Measurements from ENCODE around the gene SAMD4A.

The SAMD4A gene

GRCh38 chr14:54637270-54638134, 70.6 kb downstream of the SAMD4A start:
- DNase-seq: no peak

- DNase-seq: peak; percentile 87
These were observed 71.2 kb downstream of the SAMD4A start for GRCh38 chr14:54638135-54638446.

GRCh38 chr14:54639611-54640010, 72.7 kb downstream of the SAMD4A start:
- DNase-seq: peak; percentile 45

- no peak for DNase-seq
These were observed 73.6 kb downstream of the SAMD4A start for GRCh38 chr14:54640506-54640905.

- DNase-seq: no peak
These were observed 75.2 kb downstream of the SAMD4A start for GRCh38 chr14:54642121-54642520.

- peak; percentile 54 for DNase-seq
These were observed 76.1 kb downstream of the SAMD4A start for GRCh38 chr14:54642801-54643695.

GRCh38 chr14:54643696-54644176, 76.8 kb downstream of the SAMD4A start:
- DNase-seq: no peak

GRCh38 chr14:54645639-54646038, 78.7 kb downstream of the SAMD4A start:
- no peak for DNase-seq

GRCh38 chr14:54646626-54647025, 79.7 kb downstream of the SAMD4A start:
- DNase-seq: peak; percentile 59

- no peak for DNase-seq
These were observed 80.5 kb downstream of the SAMD4A start for GRCh38 chr14:54647378-54647777.

GRCh38 chr14:54649056-54649455, 82.1 kb downstream of the SAMD4A start:
- no peak for DNase-seq

GRCh38 chr14:54650331-54650958, 83.5 kb downstream of the SAMD4A start:
- DNase-seq: peak; percentile 91

- no peak for DNase-seq
These were observed 84.0 kb downstream of the SAMD4A start for GRCh38 chr14:54650959-54651351.

GRCh38 chr14:54651649-54652048, 84.7 kb downstream of the SAMD4A start:
- DNase-seq: peak; percentile 43

GRCh38 chr14:54652188-54652587, 85.3 kb downstream of the SAMD4A start:
- peak; percentile 100 for DNase-seq

- peak; percentile 62 for DNase-seq
These were observed 85.7 kb downstream of the SAMD4A start for GRCh38 chr14:54652605-54653052.

GRCh38 chr14:54653712-54654469, 87.0 kb downstream of the SAMD4A start:
- DNase-seq: peak; percentile 64

- DNase-seq: no peak
These were observed 87.7 kb downstream of the SAMD4A start for GRCh38 chr14:54654605-54655004.

GRCh38 chr14:54658836-54659235, 91.9 kb downstream of the SAMD4A start:
- no peak for DNase-seq

GRCh38 chr14:54659365-54659764, 92.4 kb downstream of the SAMD4A start:
- DNase-seq: no peak

GRCh38 chr14:54660604-54661111, 93.7 kb downstream of the SAMD4A start:
- DNase-seq: no peak

Measured in fibroblast of skin of scalp (primary cell).